ENCODE data around the gene MOCOS.

Gene MOCOS

GRCh38 chr18:36201765-36202164 lies 14.5 kb downstream of the MOCOS start:
- no peak for TF ChIP-seq GATA2 (IDR thresholded peaks at IDR 0.05; ENCODE audit: low read depth, low read length)
- TF ChIP-seq GATA3 (IDR thresholded peaks at IDR 0.05; ENCODE audit: low read depth, low read length): no peak

DNA sequence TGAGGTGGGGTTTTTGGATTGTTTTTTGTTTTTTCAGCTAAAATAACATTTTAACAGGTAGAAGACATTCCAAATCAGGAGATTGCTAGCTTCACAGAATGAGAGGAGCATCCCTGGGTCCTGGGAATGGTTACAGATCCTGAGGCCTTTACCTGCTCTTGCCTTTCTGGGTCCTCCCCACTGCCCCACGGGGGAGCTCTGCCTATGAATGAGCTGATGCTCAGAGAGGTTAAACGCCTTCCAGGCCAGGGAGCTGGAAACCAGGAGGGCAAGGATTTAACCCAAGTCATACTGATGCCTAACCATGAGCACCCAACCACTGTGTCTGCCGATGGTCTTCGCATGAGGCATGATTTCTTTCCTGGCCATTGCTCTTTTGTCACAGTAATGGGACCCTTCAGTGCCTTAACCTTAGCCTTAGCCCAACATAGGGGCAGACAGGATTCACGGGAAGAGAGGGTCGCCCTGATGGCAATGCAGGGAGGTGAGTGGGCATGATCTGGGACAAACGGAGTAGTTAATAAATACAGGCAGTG lies 16.1 kb downstream of the MOCOS start:
- TF ChIP-seq GATA2 (IDR thresholded peaks at IDR 0.05; ENCODE audit: low read depth, low read length) (no peak), GATA3 (IDR thresholded peaks at IDR 0.05; ENCODE audit: low read depth, low read length) (no peak)

DNA sequence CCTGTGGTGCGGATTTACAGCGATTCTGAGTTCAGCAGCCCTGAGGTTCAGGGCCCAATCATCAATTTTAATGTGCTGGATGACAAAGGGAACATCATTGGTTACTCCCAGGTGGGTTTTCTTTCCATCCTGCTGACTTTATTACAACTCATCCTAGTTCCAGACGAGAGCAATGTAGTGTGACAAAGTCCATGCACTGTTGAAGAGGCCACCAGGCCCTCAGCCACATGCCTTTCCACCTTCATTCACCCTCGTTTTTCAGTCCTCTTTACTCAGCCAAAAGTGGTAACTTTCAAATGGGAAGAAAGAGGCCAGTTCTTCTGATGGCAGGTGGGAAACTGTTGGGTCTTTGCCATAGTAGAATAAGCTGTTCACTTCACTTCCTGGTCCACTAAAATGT lies 17.9 kb downstream of the MOCOS start:
- no peak for TF ChIP-seq GATA2 (IDR thresholded peaks at IDR 0.05; ENCODE audit: low read depth, low read length)
- TF ChIP-seq GATA3 (IDR thresholded peaks at IDR 0.05; ENCODE audit: low read depth, low read length): no peak

- TF ChIP-seq GATA2 (IDR thresholded peaks at IDR 0.05; ENCODE audit: low read depth, low read length): no peak
- TF ChIP-seq GATA3 (IDR thresholded peaks at IDR 0.05; ENCODE audit: low read depth, low read length): no peak
Measured at GRCh38 chr18:36207303-36207702, 20.0 kb downstream of the MOCOS start.

GRCh38 chr18:36211612-36212065 lies 24.3 kb downstream of the MOCOS start:
- TF ChIP-seq GATA3 (IDR thresholded peaks at IDR 0.05; ENCODE audit: low read depth, low read length) (no peak), GATA2 (IDR thresholded peaks at IDR 0.05; ENCODE audit: low read depth, low read length) (no peak)

DNA sequence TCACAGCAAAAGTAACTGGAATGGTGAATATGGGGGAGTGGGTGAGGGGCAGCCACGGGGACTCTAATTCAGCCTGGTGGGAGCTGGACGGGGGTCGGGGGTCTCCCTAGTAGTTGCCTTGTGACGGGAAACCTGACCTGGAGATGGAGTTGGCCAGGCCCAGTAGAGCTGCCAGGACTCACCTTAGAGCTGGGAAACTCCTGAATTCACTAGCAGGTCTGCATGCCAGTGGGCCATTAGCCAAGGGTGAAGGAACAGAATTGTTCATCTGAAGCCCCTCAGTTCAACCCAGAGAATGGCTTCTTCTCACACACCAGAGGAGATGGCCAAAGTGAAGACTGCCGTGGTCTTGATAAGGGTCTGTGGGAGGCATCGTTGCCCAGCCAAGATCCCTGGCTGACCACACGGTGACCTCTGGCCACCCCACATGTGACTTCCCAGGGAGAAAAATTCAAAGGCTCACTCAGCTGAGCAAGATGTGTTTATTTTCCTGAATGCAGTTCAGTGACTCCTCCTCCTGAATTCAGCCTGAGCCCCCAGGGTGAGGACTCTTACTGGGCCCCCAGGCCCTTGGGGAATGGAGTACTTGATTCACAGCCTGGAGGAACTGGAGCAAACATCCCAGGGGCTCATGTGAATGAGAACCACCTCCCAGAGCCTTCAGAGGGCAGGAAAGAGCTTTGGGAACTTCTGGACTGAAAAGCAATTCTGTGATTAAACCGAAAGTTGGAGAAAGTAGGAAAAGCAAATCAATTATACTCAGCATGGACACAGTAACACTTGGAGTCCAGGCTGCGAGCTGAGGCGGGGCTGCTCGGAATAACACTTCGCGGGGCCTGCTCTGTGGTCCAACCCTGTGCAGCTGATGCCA lies 25.2 kb downstream of the MOCOS start:
- TF ChIP-seq GATA3 (IDR thresholded peaks at IDR 0.05; ENCODE audit: low read depth, low read length) (no peak), GATA2 (IDR thresholded peaks at IDR 0.05; ENCODE audit: low read depth, low read length) (no peak)

DNA sequence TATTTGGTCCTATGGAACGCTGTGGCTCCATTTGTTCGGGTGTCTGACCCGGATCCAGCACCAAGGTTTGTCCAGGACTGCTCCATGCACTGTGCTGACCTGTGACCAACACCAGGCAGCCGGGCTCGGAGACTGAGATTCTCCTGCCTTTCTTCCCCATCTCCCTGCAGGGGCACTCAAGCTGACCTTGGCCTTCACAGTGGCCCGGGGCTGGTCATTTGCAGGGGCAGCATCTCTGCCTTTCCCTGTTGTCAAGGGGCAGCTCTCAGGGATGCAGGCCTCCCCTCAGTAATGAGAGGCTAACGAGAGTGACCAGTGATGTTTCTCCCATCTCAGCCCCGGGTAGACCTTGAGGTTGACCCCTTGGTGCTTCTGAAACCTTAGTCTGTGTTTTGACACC lies 27.5 kb downstream of the MOCOS start:
- TF ChIP-seq GATA3 (IDR thresholded peaks at IDR 0.05; ENCODE audit: low read depth, low read length): no peak
- no peak for TF ChIP-seq GATA2 (IDR thresholded peaks at IDR 0.05; ENCODE audit: low read depth, low read length)

DNA sequence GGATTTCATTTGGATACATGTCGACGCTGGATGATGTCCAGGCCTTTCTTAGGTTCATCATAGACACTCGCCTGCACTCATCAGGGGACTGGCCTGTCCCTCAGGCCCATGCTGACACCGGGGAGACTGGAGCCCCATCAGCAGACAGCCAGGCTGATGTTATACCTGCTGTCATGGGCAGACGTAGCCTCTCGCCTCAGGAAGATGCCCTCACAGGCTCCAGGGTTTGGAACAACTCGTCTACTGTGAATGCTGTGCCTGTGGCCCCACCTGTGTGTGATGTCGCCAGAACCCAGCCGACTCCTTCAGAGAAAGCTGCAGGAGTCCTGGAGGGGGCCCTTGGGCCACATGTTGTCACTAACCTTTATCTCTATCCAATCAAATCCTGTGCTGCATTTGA lies 28.3 kb downstream of the MOCOS start:
- no peak for TF ChIP-seq GATA2 (IDR thresholded peaks at IDR 0.05; ENCODE audit: low read depth, low read length)
- no peak for TF ChIP-seq GATA3 (IDR thresholded peaks at IDR 0.05; ENCODE audit: low read depth, low read length)

GRCh38 chr18:36217348-36217747 lies 30.1 kb downstream of the MOCOS start:
- TF ChIP-seq GATA2 (IDR thresholded peaks at IDR 0.05; ENCODE audit: low read depth, low read length) (no peak), GATA3 (IDR thresholded peaks at IDR 0.05; ENCODE audit: low read depth, low read length) (no peak)

DNA sequence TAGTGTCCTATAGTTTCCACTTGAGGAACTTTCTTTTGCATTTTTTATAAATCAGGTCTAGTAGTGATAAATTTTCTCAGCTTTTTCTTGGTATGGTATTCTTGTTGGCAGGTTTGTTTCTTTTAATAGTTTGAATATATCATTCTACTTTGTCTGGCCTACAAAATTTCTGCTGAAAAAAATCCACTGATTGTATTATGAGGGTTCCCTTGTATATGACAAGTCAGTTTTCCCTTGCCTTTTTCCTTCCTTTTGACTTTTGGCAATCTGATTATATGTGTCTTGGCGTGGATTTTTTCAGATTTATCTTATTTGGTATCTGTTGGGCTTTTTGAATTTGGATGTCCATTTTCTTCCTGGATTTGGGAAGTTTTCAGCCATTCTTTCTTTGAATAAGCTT lies 41.9 kb downstream of the MOCOS start:
- TF ChIP-seq GATA3 (IDR thresholded peaks at IDR 0.05; ENCODE audit: low read depth, low read length) (no peak), GATA2 (IDR thresholded peaks at IDR 0.05; ENCODE audit: low read depth, low read length) (no peak)

DNA sequence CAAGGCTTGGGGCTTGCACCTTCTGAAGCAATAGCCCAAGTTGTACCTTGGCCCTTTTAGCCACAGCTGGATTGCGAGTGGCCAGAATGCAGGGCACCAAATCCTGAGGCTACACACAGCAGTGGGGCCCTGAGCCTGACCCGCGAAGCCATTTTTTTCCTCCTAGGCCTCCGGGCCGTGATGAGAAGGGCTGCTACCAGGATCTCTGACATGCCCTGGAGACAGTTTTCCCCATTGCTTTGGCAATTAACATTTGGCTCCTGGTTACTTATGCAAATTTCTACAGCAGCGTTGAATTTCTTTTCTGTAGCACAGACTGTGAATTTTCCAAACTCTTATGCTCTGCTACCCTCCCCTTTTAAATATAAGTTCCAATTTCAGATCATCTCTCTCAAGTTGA lies 54.5 kb downstream of the MOCOS start:
- no peak for TF ChIP-seq GATA3 (IDR thresholded peaks at IDR 0.05; ENCODE audit: low read depth, low read length)
- TF ChIP-seq GATA2 (IDR thresholded peaks at IDR 0.05; ENCODE audit: low read depth, low read length): no peak

DNA sequence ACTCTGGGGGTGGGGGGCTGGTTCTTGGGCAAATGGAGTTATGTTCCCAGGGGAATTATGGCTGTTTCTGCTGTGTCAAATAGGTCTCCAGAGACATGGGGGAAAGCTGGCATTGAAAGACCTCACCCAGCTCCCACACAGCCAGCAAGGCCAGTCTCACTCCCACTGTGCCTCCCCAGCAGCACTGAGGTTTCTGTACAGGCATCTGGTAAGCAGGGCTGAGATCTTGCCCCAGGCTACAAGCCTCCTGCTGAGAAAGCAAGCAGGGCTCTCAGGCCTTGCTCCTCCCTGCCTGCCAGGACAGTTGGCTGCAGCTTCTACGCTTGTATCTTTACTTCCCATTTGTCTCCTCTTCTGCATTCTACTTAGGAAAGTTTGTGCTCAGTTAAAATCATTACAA lies 59.7 kb downstream of the MOCOS start:
- no peak for TF ChIP-seq GATA2 (IDR thresholded peaks at IDR 0.05; ENCODE audit: low read depth, low read length)
- no peak for TF ChIP-seq GATA3 (IDR thresholded peaks at IDR 0.05; ENCODE audit: low read depth, low read length)

DNA sequence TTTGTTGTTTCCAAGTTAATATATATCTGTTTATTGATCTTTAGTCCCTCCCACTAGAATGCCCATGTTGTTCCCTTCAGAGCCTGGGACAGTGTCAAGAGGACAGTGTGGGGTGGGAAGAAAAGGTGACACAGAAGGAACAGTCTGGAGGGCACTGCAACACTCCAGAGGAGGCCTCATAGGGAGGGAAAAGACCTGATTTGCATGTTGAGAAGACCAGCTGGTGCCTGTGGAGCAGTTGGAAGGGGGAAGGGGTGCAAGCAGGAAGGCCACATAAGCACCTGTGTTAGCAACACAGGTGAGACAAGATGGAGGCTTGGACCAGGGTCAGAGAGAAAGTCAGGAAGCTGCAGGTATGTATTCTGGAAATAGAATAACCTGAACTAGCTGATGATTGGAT lies 62.1 kb downstream of the MOCOS start:
- TF ChIP-seq GATA3 (IDR thresholded peaks at IDR 0.05; ENCODE audit: low read depth, low read length): no peak
- TF ChIP-seq GATA2 (IDR thresholded peaks at IDR 0.05; ENCODE audit: low read depth, low read length): no peak

GRCh38 chr18:36250827-36251226 lies 63.5 kb downstream of the MOCOS start:
- TF ChIP-seq GATA2 (IDR thresholded peaks at IDR 0.05; ENCODE audit: low read depth, low read length) (no peak), GATA3 (IDR thresholded peaks at IDR 0.05; ENCODE audit: low read depth, low read length) (no peak)

- no peak for TF ChIP-seq GATA2 (IDR thresholded peaks at IDR 0.05; ENCODE audit: low read depth, low read length)
- TF ChIP-seq GATA3 (IDR thresholded peaks at IDR 0.05; ENCODE audit: low read depth, low read length): no peak
Measured at GRCh38 chr18:36255072-36255698, 67.9 kb downstream of the MOCOS start.

All from SH-SY5Y (cell line).